Right ventricle myocardium inferior (tissue), 1 donor: Measurements from ENCODE around the gene PRKAG2. TPM values are rescaled to one million over a fixed set of nuclear protein-coding genes. Genes with fewer than 3 reads are reported as not detected.
"Not testable (repeated sequence)": the region's sequence is repeated elsewhere in the genome, so short reads cannot be mapped to it uniquely, and the experiment has no call there.

Experiments
- ATAC-seq: fragments of 200-7000 bp; cut with Tn5 transposase; one replicate; pipeline ENCODE4 v1.9.1; 2020; ENCODE audit warnings: mild to moderate bottlenecking, moderate library complexity
- DNase-seq: peaks from one replicate; pipeline ENCODE4 v3.0.0; 2021; ENCODE audit errors: missing footprints
- intact Hi-C: fragments of 100-400 bp; cut with DNase I; formaldehyde crosslinking; loops from one replicate; pipeline ENCODE4 v1.11.0; 2022
- total RNA-seq: library from RNA; stranded (reverse); fragmentation: NEBNext Ultra II Directional; extraction: Animal tissue kit (Norgen Biotek cat#: 25700); gene quantifications from one replicate; pipeline ENCODE4 v1.2.1, GENCODE V29; 2021
- donor health status: DM: no; HTN: yes; CAD: no; lungs with severe emphysema.

PRKAG2 gene
- total RNA-seq, 1 donor from 2014 or later: 122 TPM

GRCh38 chr7:151889406-151890354 is 12.8 kb upstream of the PRKAG2 start:
- DNase-seq (no peak), ATAC-seq (no peak)
- intact Hi-C loops: no loop called here

DNA sequence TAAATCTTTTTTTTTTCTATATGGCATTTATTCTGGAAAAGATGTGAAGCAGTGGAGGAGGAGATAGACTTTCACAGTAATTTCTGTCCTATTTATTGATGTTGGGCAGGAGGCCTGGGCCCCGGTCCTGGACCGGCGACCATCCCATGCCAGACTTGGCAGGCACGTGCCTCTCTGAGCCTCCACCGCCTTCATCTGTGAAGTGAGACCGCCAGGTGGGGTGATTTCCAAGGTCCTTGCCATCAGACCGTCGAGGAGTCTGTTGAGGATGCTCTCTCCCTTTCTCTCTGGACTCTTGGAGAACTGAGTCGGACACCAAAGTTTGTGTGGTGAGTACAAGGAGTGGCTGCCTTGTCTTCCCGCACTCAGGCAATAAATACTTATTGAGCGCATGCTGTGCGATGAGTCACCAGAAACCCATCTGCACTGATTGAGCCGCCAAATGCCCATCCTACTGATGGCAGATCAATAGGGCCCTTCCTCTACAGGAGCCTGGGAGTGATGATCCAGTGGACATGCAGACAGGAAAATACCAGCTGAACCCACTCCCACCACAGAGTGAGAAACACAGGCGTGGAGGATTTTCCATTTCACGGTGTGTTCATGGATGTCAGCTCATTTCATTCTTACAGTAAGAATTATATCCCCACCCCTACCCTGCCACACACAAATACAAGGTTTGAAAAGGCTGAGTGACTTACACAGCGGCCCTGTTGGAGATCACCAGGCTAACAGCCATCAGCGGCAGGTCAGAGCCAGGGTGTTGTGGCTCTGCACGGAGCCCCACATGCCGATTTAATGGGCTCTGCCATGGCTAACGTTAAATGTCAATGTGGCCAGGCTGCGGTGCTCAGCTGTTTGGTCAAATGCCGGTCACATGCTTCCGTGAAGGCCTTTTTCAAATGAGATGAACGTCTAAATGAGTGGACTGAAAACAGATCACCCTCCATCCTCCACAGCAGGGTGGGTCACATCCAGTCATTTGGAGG is 11.5 kb upstream of the PRKAG2 start:
- no peak for ATAC-seq
- no peak for DNase-seq
- intact Hi-C loops: no loop called here

- DNase-seq (peak; percentile 32), ATAC-seq (no peak)
- intact Hi-C loops: no loop called here
Measured at GRCh38 chr7:151886783-151887182, 9.9 kb upstream of the PRKAG2 start.

GRCh38 chr7:151885202-151885580 is 8.3 kb upstream of the PRKAG2 start:
- DNase-seq: peak; percentile 35
- no peak for ATAC-seq
- intact Hi-C loops: no loop called here

- no peak for ATAC-seq
- intact Hi-C loops: no loop called here
- DNase-seq: no peak
Measured at GRCh38 chr7:151884312-151885201, 7.6 kb upstream of the PRKAG2 start.

DNA sequence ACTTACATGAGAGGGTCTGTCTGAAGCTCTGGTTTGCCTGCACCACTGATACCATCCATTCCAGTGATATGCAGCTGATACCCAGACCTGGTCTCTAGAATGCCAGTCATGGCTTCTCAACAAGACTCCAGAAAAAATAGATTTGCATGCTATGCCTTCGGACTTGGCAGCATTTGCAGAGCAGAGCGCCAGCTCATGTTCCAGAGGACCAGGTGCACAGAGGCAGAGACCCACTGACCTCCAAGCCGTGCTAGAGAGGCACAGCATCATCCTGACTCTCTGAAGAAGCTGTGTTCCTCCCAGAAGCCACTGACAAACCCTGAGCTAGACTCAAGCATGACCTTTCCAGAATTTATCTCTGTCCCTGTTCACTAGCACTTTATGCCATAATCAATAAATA is 6.9 kb upstream of the PRKAG2 start:
- DNase-seq (peak; percentile 9), ATAC-seq (no peak)
- intact Hi-C loops: no loop called here

DNA sequence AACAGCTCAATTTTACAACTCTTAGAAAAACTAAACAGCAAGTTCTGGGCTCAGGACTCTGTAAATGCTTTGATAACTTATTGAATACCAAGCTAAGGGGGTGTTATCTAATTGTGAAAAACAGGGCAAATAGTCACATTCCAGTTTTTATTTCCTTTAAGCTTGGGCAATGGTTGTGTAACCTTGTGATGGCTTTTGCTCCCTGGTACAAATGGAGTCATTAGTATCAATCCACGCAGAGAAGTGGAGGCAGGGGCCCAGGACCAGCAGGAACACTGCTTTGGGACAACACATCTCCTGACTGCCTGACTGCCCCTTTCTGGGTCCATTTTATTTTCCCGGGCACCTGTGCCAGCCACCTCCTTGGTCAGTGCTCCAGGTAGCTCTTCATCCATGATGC is 5.8 kb upstream of the PRKAG2 start:
- intact Hi-C loops: no loop called here
- ATAC-seq (no peak), DNase-seq (peak; percentile 41)

DNA sequence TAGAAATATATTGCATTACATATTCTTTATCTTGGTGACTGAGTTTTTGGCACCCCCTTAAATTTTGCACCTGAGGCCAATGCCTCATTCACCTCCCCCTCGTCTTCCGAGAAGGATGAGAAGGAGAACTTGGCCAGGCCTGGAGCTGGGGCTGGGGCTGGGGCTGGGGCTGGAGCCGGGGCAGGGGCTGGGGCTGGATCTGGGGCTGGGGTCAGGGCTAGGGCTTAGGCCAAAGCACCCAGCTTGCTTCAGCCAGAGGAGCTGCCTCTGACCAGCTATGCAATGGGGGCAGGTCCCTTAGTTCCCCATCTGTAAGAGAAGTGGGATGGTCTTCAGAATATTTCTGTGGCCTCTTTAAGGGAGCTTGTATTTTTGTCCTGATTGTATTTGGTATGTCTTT is 3.8 kb upstream of the PRKAG2 start:
- intact Hi-C loops: no loop called here
- ATAC-seq: no peak
- DNase-seq: no peak

DNA sequence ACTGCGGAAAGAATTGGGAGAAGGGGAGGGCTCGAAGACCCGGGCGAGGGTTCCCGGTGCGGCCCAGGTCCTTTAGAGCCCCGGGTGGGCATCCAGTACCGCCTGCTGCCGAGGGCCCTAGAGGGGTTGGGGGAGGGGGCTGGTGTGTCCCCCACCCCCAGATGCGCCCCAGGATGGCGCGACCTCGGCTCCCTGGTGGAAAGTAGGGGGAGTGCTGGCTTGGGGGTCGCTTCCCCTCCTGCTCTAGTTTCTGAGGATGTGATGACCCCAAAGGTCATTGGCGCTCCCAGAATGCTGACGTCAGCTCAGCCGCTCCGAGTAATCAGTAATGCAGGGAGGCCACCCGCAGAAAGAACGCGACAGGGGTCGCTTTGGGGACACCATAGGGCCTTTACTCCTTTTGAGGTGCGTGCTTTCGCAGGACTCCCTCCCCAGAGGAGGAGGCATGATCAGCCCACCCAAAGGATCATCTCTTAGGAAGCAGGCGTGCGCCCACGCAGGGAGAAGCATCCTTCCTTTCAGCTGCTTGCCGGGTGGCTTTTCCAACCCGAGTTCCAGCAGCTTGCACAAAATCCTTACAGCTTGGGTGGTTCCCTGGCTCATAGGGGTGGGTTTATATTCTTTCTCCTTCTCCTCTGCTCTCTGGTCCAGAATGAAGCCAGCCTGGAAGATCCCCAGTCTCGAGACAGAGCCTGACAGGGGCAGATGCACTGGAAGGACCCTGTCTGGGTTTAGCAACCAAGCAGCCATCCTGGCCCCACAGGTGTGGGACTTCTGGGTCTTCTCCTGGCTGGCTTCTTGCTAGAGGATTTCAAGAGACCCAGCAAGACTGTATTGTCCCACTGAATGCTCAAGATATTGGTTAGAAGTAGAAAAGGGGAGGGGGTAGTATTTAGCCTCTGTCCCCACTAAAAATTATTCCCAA is 1.3 kb upstream of the PRKAG2 start:
- intact Hi-C loops: loop anchor here (5.0 kb wide), 1 partner anchor 54 kb away; no protein-coding TSS in a partner anchor
- ATAC-seq (no peak), DNase-seq (peak; percentile 49)

DNA sequence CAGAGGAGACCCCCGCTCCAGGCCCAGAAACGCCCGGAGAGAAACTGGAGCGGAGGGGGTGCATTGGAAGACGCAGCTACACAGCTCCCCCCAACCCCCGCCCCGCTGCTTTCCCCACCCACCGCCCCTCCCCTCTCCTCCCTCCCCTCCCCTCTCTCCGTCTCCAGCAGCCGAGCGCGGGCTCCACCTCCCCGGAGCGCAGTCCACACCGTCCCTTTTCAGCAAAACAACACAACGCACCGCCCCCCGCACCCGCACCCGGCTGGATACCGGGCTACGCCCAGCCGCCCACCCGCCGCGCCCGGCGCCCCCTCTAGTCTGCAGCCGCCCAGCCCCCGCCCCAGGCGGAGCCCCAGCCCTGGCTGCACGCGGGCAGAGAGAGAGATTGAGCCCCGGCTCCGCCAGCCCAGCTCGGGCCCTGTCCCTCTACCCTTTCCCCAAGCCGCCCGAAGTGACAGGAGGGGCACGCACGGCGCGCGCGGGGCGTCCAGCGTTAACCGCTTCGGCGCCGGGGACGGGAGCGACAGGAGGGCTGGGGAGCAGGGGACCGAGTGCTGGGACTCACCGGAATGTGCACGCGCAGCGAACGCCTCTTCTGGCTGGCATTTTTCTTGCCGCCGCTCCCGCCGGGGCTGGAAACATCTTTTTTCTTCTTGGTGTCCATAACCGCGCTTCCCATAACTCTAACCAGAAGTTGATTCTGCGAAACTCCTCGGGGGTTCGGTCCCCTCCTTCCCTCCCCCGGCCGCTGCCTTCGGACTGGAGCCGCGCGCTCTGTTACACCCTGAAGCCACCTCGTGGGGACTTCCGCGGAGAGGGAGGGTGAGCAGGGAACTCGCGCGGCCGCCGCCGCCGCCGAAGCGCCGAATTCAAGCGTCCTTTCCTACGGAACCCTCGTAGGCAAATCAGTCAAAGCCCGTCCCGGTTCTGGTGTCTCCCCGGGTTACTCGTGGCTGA is 695 bp downstream of the PRKAG2 start:
- DNase-seq: peak; percentile 94
- intact Hi-C loops: loop anchor here (5.0 kb wide), 1 partner anchor 56 kb away; no protein-coding TSS in a partner anchor
- peak; percentile 85 for ATAC-seq

GRCh38 chr7:151874479-151874878 is 2.4 kb downstream of the PRKAG2 start:
- DNase-seq, intact Hi-C loops: not testable (repeated sequence)

DNA sequence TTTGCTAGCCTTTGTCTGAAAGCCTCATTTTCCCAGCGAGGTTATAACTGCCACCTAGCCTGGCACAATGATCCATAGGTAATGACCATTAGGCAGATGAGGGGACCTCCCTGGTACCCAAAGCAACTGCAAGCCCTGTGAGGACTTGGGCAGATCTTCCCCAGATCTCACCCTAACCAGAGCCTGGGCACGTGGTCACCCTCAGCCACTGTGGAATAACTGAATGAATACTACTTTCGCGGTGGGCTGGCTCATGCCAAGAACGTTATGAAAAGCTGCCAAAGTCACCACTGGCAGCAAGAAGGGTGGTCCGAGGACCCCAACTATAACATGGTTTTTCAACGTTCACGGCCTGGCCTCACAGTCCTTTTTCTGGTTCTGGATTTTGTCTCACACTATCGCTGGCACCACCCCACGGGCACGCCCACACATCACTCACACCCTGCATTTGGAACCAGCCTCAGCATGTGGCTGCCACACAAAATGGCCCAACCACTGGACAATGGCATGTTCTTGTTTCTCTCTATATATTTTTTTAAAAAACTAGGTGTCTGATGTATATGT is 3.4 kb downstream of the PRKAG2 start:
- DNase-seq (no peak), ATAC-seq (no peak)
- intact Hi-C loops: no loop called here

More at GRCh38 chr7:151874479-151874878, 2.4 kb downstream of the PRKAG2 start:
- not testable (repeated sequence) for ATAC-seq

GRCh38 chr7:151872531-151873401 is 4.1 kb downstream of the PRKAG2 start:
- no peak for ATAC-seq
- intact Hi-C loops: no loop called here
- DNase-seq: no peak

- no peak for ATAC-seq
- intact Hi-C loops: no loop called here
- no peak for DNase-seq
Measured at GRCh38 chr7:151871904-151872303, 5.0 kb downstream of the PRKAG2 start.

- intact Hi-C loops: no loop called here
- DNase-seq: no peak
- ATAC-seq: no peak
Measured at GRCh38 chr7:151871189-151871735, 5.7 kb downstream of the PRKAG2 start.
